Activated CD8-positive, alpha-beta T cell treated with anti-CD3 and anti-CD28 coated beads for 36 hours (primary cell): ENCODE measurements around the gene PUM1. TPM values are rescaled to one million over a fixed set of nuclear protein-coding genes. Genes with fewer than 3 reads are reported as not detected.

Source experiments
- ATAC-seq: fragments of 200-7000 bp; cut with Tn5 transposase; one replicate; pipeline ENCODE4 v1.10.0; 2021; ENCODE audit warnings: mild to moderate bottlenecking, moderate library complexity
- CTCF ChIA-PET: fragments of 350-600 bp; sonication (Branson Sonifier 250); formaldehyde crosslinking; loops from one replicate; lab custom pipeline; 2021; ENCODE audit warnings: antibody characterized with exemption; lab: Charles Lee
- POLR2A ChIA-PET: fragments of 350-600 bp; sonication (Branson Sonifier 250); formaldehyde crosslinking; loops from one replicate; lab custom pipeline; 2021; ENCODE audit warnings: antibody characterized with exemption; lab: Charles Lee
- DNase-seq: peaks from one replicate; pipeline ENCODE4 v3.0.0-alpha.2; 2020
- H3K27ac Mint-ChIP-seq: one replicate; pipeline ENCODE4 v1.8.0; 2021; ENCODE audit warnings: mild to moderate bottlenecking, mixed read lengths
- H3K27me3 Mint-ChIP-seq: one replicate; pipeline ENCODE4 v1.8.0; 2021; ENCODE audit warnings: mixed read lengths
- H3K36me3 Mint-ChIP-seq: one replicate; pipeline ENCODE4 v1.8.0; 2021; ENCODE audit warnings: low read depth, mixed read lengths
- H3K4me1 Mint-ChIP-seq: one replicate; pipeline ENCODE4 v1.8.0; 2021; ENCODE audit warnings: low read depth, mixed read lengths
- H3K4me3 Mint-ChIP-seq: one replicate; pipeline ENCODE4 v1.8.0; 2021; ENCODE audit warnings: mild to moderate bottlenecking, moderate library complexity, mixed read lengths
- H3K9me3 Mint-ChIP-seq: one replicate; pipeline ENCODE4 v1.8.0; 2021; ENCODE audit warnings: mixed read lengths
- intact Hi-C: fragments of 100-400 bp; cut with micrococcal nuclease; formaldehyde crosslinking; loops from one replicate; pipeline ENCODE4 v1.10.0; 2022
- total RNA-seq, 2 experiments: library from RNA; stranded (reverse); gene quantifications; one replicate each; pipeline ENCODE4 v1.2.3, GENCODE V29; 2021
- TF ChIP-seq, protein P1 (sequence below): fragments of 200-600 bp; IDR thresholded peaks from one replicate; pipeline ENCODE4 v1.8.0; 2022; ENCODE audit warnings: antibody characterized with exemption, mild to moderate bottlenecking

Gene PUM1
- total RNA-seq, 2 experiments from 2014 or later = 98.0 to 99.0 TPM

DNA sequence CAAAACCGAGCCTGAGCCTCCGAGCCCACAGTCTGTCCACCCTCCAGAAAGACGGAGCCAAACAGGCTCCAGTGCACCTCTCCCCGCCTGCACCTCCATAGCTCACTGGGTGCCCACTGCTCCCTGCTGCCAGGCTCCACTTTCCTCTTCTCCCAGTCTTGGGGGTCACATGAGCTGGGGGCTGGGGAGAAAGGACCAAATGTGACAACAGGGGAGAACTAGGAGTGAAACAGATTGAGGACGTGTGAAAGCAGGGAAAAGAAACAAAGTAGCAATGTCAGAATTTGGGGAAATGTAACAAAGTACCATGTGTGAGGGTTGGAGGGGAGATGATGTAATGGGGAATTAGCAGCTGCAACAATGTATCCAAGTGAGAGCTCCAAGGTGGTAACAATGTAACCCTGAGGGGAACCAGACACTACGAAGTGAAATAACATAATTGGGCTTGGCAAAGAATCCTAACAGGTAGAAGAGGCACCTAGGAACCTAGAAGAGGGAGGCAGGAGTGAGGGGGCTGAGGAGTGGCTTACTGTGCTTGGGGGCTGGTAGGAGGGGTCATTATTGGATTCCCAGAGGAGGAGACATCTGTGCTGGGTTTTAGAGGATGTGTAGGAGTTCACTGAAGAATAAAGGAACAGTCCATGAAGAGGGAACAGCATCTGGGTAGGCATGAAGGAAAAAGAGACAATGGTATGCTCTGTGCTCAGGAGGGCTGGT is 169.4 kb downstream of the PUM1 start:
- H3K4me1 Mint-ChIP-seq = peaks cover 3% of the 10 kb centered on the region
- DNase-seq (no peak), ATAC-seq (no peak)
- no peak overlapping the region for H3K4me3 Mint-ChIP-seq
- TF ChIP-seq, protein P1, sequence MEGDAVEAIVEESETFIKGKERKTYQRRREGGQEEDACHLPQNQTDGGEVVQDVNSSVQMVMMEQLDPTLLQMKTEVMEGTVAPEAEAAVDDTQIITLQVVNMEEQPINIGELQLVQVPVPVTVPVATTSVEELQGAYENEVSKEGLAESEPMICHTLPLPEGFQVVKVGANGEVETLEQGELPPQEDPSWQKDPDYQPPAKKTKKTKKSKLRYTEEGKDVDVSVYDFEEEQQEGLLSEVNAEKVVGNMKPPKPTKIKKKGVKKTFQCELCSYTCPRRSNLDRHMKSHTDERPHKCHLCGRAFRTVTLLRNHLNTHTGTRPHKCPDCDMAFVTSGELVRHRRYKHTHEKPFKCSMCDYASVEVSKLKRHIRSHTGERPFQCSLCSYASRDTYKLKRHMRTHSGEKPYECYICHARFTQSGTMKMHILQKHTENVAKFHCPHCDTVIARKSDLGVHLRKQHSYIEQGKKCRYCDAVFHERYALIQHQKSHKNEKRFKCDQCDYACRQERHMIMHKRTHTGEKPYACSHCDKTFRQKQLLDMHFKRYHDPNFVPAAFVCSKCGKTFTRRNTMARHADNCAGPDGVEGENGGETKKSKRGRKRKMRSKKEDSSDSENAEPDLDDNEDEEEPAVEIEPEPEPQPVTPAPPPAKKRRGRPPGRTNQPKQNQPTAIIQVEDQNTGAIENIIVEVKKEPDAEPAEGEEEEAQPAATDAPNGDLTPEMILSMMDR = no peak
- CTCF ChIA-PET = interaction anchor here (1.5 kb wide), 1 partner anchor 95 kb away, joined by 5 read pairs; no protein-coding TSS in a partner anchor
- peaks cover 10% of the 10 kb centered on the region for H3K27me3 Mint-ChIP-seq
- H3K27ac Mint-ChIP-seq = no peak overlapping the region
- POLR2A ChIA-PET = no interaction called here
- intact Hi-C loops = no loop called here
- H3K9me3 Mint-ChIP-seq = no peaks in the 10 kb centered on the region
- no peaks in the 10 kb centered on the region for H3K36me3 Mint-ChIP-seq

DNA sequence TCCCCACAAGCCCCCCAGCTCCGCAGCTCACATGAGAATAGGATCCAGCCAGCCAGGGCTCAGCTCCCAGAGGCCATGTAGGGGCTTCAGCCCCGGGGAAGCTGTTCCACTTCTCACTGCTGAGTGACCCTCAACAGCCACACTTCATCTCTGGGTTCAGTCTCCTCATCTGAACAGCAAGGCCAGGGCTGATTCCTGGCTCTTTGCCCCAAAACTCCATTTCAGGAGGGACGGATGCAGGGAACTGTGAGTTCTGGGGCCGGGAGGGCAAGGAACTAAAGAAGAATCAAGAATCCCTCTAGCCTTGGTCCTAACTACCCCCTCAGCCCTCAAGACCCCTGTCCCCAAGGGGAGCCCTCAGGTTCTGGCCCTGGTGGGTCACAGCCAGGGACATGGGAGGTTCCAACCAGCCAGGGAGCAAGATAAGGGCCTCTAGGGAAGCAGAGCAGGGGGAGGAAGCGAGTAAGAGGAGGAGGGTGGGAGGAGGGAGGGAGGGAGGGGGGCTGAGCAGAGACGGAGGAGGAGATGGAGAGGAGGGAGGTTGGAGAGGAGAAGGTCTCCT is 170.1 kb downstream of the PUM1 start:
- H3K36me3 Mint-ChIP-seq = no peaks in the 10 kb centered on the region
- no peaks in the 10 kb centered on the region for H3K9me3 Mint-ChIP-seq
- TF ChIP-seq, protein P1 = no peak
- no peak overlapping the region for H3K27ac Mint-ChIP-seq
- no peak for ATAC-seq
- intact Hi-C loops = no loop called here
- ChIA-PET CTCF (interaction anchor here (1.0 kb wide), 1 partner anchor 93 kb away, joined by 3 read pairs; no protein-coding TSS in a partner anchor), POLR2A (no interaction called here)
- no peak for DNase-seq
- peaks cover 12% of the 10 kb centered on the region for H3K27me3 Mint-ChIP-seq
- H3K4me3 Mint-ChIP-seq = no peak overlapping the region
- H3K4me1 Mint-ChIP-seq = peaks cover 3% of the 10 kb centered on the region

DNA sequence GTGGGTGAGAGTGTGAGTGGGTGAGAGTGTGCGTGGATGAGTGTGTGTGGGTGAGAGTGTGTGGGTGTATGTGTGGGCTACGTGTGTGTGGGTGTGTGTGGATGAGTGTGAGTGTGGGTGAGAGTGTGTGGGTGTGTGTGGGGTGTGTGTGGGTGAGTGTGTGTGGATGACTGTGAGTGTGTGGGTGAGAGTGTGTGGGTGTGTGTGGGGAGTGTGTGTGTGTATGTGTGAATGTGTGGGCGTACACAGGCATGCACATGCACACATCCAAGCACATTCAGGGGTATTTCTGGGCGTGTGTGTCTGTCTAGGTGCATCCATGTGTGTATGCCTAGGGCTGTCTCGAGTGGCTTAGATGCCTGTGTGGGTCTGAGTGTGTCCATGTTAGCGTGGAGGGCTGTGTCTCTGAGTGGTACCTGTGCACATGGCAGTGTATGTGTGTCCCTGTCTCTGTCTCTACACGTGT is 171.0 kb downstream of the PUM1 start:
- TF ChIP-seq, protein P1 = no peak
- no peak for DNase-seq
- POLR2A ChIA-PET = no interaction called here
- intact Hi-C loops = no loop called here
- Mint-ChIP-seq H3K27me3 (peaks cover 10% of the 10 kb centered on the region), H3K36me3 (no peaks in the 10 kb centered on the region), H3K4me3 (no peak overlapping the region), H3K27ac (no peak overlapping the region), H3K4me1 (peaks cover 3% of the 10 kb centered on the region), H3K9me3 (no peaks in the 10 kb centered on the region)
- ATAC-seq = no peak
- CTCF ChIA-PET = interaction anchor here (1.0 kb wide), 1 partner anchor 92 kb away, joined by 3 read pairs; no protein-coding TSS in a partner anchor

DNA sequence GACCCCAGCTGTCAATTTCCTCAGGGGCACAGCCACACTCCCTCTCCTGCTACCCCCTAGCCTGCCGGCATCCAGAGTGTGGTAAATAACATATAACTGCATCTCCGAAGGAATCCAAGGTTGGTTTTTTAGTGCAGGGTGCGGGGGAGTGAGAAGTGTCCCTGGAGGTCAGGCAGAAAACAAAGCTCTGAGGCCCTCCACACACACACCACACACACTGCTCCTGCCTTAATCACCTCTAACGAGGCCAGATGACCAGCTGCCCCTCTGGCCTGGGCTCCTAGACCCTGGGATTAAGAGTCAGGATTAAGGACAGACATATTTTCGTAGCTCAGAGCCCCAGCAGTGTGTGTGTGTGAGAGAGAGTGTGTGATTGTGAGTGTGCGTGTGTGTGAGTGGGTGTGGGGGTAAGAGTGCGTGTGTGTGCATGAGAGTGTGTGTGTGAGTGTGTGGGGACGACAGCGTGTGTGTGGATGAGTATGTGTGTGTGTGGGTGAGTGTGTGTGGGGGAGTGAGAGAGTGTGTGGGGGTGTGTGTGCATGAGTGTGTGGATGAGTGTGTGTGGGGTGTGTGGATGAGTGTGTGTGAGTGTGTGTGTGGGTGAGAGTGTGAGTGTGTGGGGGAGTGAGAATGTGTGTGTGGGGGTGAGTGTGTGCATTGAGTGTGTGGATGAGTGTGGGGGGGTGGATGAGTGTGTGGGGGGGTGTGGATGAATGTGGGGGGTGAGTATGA is 171.6 kb downstream of the PUM1 start:
- Mint-ChIP-seq H3K27me3 (peaks cover 10% of the 10 kb centered on the region), H3K27ac (no peak overlapping the region), H3K9me3 (no peaks in the 10 kb centered on the region), H3K36me3 (no peaks in the 10 kb centered on the region), H3K4me1 (peaks cover 3% of the 10 kb centered on the region), H3K4me3 (no peak overlapping the region)
- CTCF ChIA-PET = no interaction called here
- no peak for ATAC-seq
- POLR2A ChIA-PET = no interaction called here
- TF ChIP-seq, protein P1 = no peak
- intact Hi-C loops = no loop called here
- no peak for DNase-seq
